Measurements from ENCODE around the gene THSD7B.
"Not testable (repeated sequence)": the region's sequence is repeated elsewhere in the genome, so short reads cannot be mapped to it uniquely, and the experiment has no call there.

The THSD7B gene

GRCh38 chr2:137539336-137539735 lies 774.0 kb downstream of the THSD7B start:
- no peak for DNase-seq (ENCODE audit: low read depth)

- DNase-seq (ENCODE audit: low read depth) = no peak
Observed at GRCh38 chr2:137547842-137548241, 782.5 kb downstream of the THSD7B start.

GRCh38 chr2:137566387-137566786 lies 801.0 kb downstream of the THSD7B start:
- no peak for DNase-seq (ENCODE audit: low read depth)

- no peak for DNase-seq (ENCODE audit: low read depth)
Observed at GRCh38 chr2:137570484-137570883, 805.1 kb downstream of the THSD7B start.

- not testable (repeated sequence) for DNase-seq (ENCODE audit: low read depth)
Observed at GRCh38 chr2:137587834-137588233, 822.5 kb downstream of the THSD7B start.

GRCh38 chr2:137588578-137588977 lies 823.2 kb downstream of the THSD7B start:
- not testable (repeated sequence) for DNase-seq (ENCODE audit: low read depth)

GRCh38 chr2:137590102-137590501 lies 824.8 kb downstream of the THSD7B start:
- no peak for DNase-seq (ENCODE audit: low read depth)

- DNase-seq (ENCODE audit: low read depth) = no peak
Observed at GRCh38 chr2:137607722-137608318, 842.5 kb downstream of the THSD7B start.

- no peak for DNase-seq (ENCODE audit: low read depth)
Observed at GRCh38 chr2:137638932-137639331, 873.6 kb downstream of the THSD7B start.

- no peak for DNase-seq (ENCODE audit: low read depth)
Observed at GRCh38 chr2:137644731-137645130, 879.4 kb downstream of the THSD7B start.

GRCh38 chr2:137654046-137654445 lies 888.7 kb downstream of the THSD7B start:
- no peak for DNase-seq (ENCODE audit: low read depth)

- DNase-seq (ENCODE audit: low read depth) = no peak
Observed at GRCh38 chr2:137655814-137656213, 890.5 kb downstream of the THSD7B start.

- DNase-seq (ENCODE audit: low read depth) = no peak
Observed at GRCh38 chr2:137658433-137658832, 893.1 kb downstream of the THSD7B start.

- DNase-seq (ENCODE audit: low read depth) = no peak
Observed at GRCh38 chr2:137659616-137660015, 894.3 kb downstream of the THSD7B start.

GRCh38 chr2:137670111-137670510 lies 904.8 kb downstream of the THSD7B start:
- no peak for DNase-seq (ENCODE audit: low read depth)

GRCh38 chr2:137672989-137673552 lies 907.7 kb downstream of the THSD7B start:
- no peak for DNase-seq (ENCODE audit: low read depth)

GRCh38 chr2:137674991-137675390 lies 909.6 kb downstream of the THSD7B start:
- no peak for DNase-seq (ENCODE audit: low read depth)

- DNase-seq (ENCODE audit: low read depth) = no peak
Observed at GRCh38 chr2:137675584-137676327, 910.4 kb downstream of the THSD7B start.

GRCh38 chr2:137676346-137676745 lies 911.0 kb downstream of the THSD7B start:
- no peak for DNase-seq (ENCODE audit: low read depth)

GRCh38 chr2:137677466-137677865 lies 912.1 kb downstream of the THSD7B start:
- no peak for DNase-seq (ENCODE audit: low read depth)

- DNase-seq (ENCODE audit: low read depth) = no peak
Observed at GRCh38 chr2:137689549-137689948, 924.2 kb downstream of the THSD7B start.

GRCh38 chr2:137693534-137693933 lies 928.2 kb downstream of the THSD7B start:
- no peak for DNase-seq (ENCODE audit: low read depth)

GRCh38 chr2:137696916-137697315 lies 931.6 kb downstream of the THSD7B start:
- no peak for DNase-seq (ENCODE audit: low read depth)

Data from GM04503 (cell line).